WTC11 (cell line): Measurements from ENCODE around the gene ASPHD2. TPM values are rescaled to one million over a fixed set of nuclear protein-coding genes. Genes with fewer than 3 reads are reported as not detected.

Source experiments
- ATAC-seq: fragments of 200-7000 bp; cut with Tn5 transposase; 2 replicates; pipeline ENCODE4 v1.10.0; 2021; ENCODE audit warnings: mild to moderate bottlenecking, moderate library complexity
- CTCF ChIA-PET: fragments of 300-600 bp; sonication (Branson Sonifier 250); formaldehyde crosslinking; loops from one replicate; lab custom pipeline; 2021; ENCODE audit warnings: antibody characterized with exemption; lab: Charles Lee
- POLR2A ChIA-PET: fragments of 350-600 bp; sonication (Branson Sonifier 250); formaldehyde crosslinking; loops from one replicate; lab custom pipeline; 2021; ENCODE audit warnings: antibody characterized with exemption; lab: Charles Lee
- DNase-seq: peaks from one replicate; pipeline ENCODE4 v3.0.0; 2021; ENCODE audit warnings: low spot score
- H3K27ac Mint-ChIP-seq: 2 replicates; pipeline ENCODE4 v1.8.0; 2021; ENCODE audit warnings: mixed read lengths
- H3K27me3 Mint-ChIP-seq: 2 replicates; pipeline ENCODE4 v1.8.0; 2021; ENCODE audit warnings: low read depth, mild to moderate bottlenecking, moderate library complexity, mixed read lengths
- H3K36me3 Mint-ChIP-seq: 2 replicates; pipeline ENCODE4 v1.8.0; 2021; ENCODE audit warnings: mixed read lengths
- H3K4me1 Mint-ChIP-seq: 2 replicates; pipeline ENCODE4 v1.8.0; 2022; ENCODE audit warnings: mixed read lengths
- H3K4me3 Mint-ChIP-seq: 2 replicates; pipeline ENCODE4 v1.8.0; 2021; ENCODE audit warnings: mild to moderate bottlenecking, moderate library complexity, mixed read lengths
- H3K9me3 Mint-ChIP-seq: 2 replicates; pipeline ENCODE4 v1.8.0; 2021; ENCODE audit warnings: mixed read lengths
- GRHL2 ChIP-seq: fragments of 250-450 bp; sonication (Bioruptor Pico); IDR thresholded peaks from 2 replicates; pipeline ENCODE4 v1.8.0; 2022; ENCODE audit warnings: mild to moderate bottlenecking, moderate library complexity; ENCODE audit not compliant: insufficient replicate concordance, severe bottlenecking
- GTF2I ChIP-seq: fragments of 250-450 bp; sonication (Bioruptor Pico); conservative IDR thresholded peaks from 2 replicates; pipeline ENCODE4 v1.4.0; 2021; ENCODE audit warnings: mild to moderate bottlenecking
- JUN ChIP-seq: sonication (generic); formaldehyde crosslinking; IDR thresholded peaks from 2 replicates; pipeline ENCODE4 v1.8.0; 2023; ENCODE audit warnings: mild to moderate bottlenecking, missing genetic modification reagents
- MYBL2 ChIP-seq: sonication (generic); formaldehyde crosslinking; IDR thresholded peaks from 2 replicates; pipeline ENCODE4 v1.8.1; 2023; ENCODE audit warnings: mild to moderate bottlenecking, moderate library complexity, missing genetic modification reagents
- NR3C1 ChIP-seq: sonication (generic); formaldehyde crosslinking; conservative IDR thresholded peaks from 2 replicates; pipeline ENCODE4 v1.8.1; 2023; ENCODE audit warnings: low read depth, mild to moderate bottlenecking, missing genetic modification reagents
- RELA ChIP-seq: sonication (generic); formaldehyde crosslinking; IDR thresholded peaks from 2 replicates; pipeline ENCODE4 v1.8.1; 2022; ENCODE audit warnings: missing genetic modification reagents, mild to moderate bottlenecking, borderline replicate concordance
- SMAD4 ChIP-seq: sonication (generic); formaldehyde crosslinking; IDR thresholded peaks from 2 replicates; pipeline ENCODE4 v1.8.0; 2022; ENCODE audit warnings: mild to moderate bottlenecking, missing genetic modification reagents
- SOX15 ChIP-seq: fragments of 250-450 bp; sonication (Bioruptor Pico); IDR thresholded peaks from 2 replicates; pipeline ENCODE4 v1.9.0; 2021; ENCODE audit warnings: mild to moderate bottlenecking
- ZNF138 ChIP-seq: sonication (generic); formaldehyde crosslinking; conservative IDR thresholded peaks from 2 replicates; pipeline ENCODE4 v1.8.1; 2022; ENCODE audit warnings: mild to moderate bottlenecking, moderate library complexity, missing genetic modification reagents
- ZNF416 ChIP-seq: fragments of 250-450 bp; sonication (Bioruptor Pico); IDR thresholded peaks from 2 replicates; pipeline ENCODE4 v1.9.0; 2021; ENCODE audit warnings: mild to moderate bottlenecking, inconsistent platforms
- total RNA-seq: library from RNA; stranded (reverse); gene quantifications from 3 replicates; pipeline ENCODE4 v1.2.3, GENCODE V29; 2021
- TF ChIP-seq, protein P1 (sequence below): fragments of 250-450 bp; sonication (Bioruptor Pico); conservative IDR thresholded peaks from 2 replicates; pipeline ENCODE4 v1.9.0; 2021; ENCODE audit warnings: mild to moderate bottlenecking
- TF ChIP-seq, protein P2 (sequence below): sonication (generic); formaldehyde crosslinking; IDR thresholded peaks from 2 replicates; pipeline ENCODE4 v1.8.0; 2022; ENCODE audit warnings: mild to moderate bottlenecking, missing genetic modification reagents
- TF ChIP-seq, protein P3 (sequence below): sonication (generic); formaldehyde crosslinking; IDR thresholded peaks from 2 replicates; pipeline ENCODE4 v1.8.1; 2023; ENCODE audit warnings: mild to moderate bottlenecking, missing genetic modification reagents, borderline replicate concordance
- TF ChIP-seq, protein P4 (sequence below): sonication (generic); formaldehyde crosslinking; IDR thresholded peaks from 2 replicates; pipeline ENCODE4 v1.8.1; 2022; ENCODE audit warnings: mild to moderate bottlenecking, missing genetic modification reagents, moderate library complexity, borderline replicate concordance
- TF ChIP-seq, protein P5 (sequence below): sonication (generic); formaldehyde crosslinking; IDR thresholded peaks from 2 replicates; pipeline ENCODE4 v1.8.0; 2022; ENCODE audit warnings: mild to moderate bottlenecking, missing genetic modification reagents

The ASPHD2 gene
- total RNA-seq, 1 experiment from 2014 or later = 7.1 TPM

DNA sequence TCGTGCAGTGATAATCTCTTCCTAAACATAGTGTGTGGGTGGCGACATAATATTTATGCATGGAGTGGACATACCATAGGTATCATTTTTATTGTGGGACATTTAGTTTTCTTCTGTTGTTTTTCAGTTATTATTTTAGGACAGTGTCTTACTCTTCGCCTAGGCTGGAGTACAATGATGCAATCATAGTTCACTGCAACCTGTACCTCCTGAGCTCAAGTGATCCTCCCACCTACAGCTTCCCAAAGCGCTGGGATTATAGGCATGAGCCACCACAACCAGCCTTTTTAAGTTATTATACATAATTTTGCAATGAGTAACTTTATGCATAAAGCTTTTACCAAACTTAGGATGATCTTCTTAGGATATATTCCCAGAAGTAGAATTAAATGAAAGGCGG lies 57.3 kb downstream of the ASPHD2 start (continued):
- TF ChIP-seq, protein P1, sequence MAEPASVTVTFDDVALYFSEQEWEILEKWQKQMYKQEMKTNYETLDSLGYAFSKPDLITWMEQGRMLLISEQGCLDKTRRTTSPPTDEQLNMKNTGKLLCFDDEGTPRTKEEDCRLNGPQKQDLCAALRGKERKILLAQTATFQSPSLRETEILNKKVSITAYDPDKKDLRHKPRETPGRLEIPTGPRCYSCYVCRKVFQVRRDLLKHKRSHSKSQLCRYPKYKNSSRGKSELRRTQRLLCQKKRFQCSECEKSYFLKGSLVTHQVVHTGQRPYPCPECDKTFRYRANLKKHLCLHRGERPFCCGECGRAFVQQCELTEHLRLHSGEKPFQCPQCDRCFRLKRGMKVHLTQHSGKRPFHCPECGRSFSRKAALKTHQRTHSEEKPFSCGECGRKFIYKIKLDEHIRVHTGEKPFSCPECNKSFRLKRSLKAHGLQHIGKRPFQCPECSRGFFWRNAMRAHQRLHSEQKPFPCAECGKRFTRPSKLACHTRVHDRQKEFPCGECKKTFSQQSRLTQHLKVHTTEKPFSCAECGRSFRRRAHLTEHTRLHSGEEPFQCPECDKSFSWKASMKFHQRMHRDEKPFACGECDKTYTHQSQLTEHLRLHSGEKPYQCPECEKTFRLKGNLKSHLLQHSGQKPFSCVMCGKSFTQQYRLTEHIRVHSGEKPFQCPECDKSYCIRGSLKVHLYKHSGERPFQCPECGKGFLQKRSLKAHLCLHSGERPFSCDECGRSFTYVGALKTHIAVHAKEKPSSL (CRISPR knock-in tag) = no peak
- TF ChIP-seq MYBL2 (CRISPR knock-in tag) (no peak), GTF2I (CRISPR knock-in tag) (no peak)

DNA sequence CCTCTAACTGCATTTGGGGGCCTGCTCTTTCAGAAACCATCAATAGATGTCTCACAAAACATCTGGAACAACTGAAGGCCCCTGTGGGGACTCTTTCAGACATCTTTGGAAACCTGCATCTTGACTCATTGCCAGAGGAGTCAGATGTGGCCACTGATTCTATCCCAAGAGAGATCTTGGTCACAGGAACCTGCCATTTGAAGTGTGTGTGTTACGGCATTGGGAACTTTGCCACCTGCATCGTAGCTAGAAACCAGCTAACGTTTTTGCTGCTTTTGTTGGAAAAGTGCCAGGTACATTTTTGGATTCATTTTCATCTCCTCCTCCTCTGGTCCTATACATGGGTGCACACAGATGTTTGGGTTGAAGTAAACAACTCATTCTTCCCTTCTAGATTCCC lies 58.9 kb downstream of the ASPHD2 start:
- Mint-ChIP-seq H3K27me3 (no peaks in the 10 kb centered on the region), H3K36me3 (peaks cover 51% of the 10 kb centered on the region), H3K4me3 (no peak overlapping the region), H3K4me1 (peaks cover 12% of the 10 kb centered on the region), H3K27ac (no peak overlapping the region), H3K9me3 (no peaks in the 10 kb centered on the region)
- CTCF ChIA-PET = no interaction called here
- DNase-seq = no peak
- POLR2A ChIA-PET = no interaction called here
- TF ChIP-seq SMAD4 (CRISPR knock-in tag) (no peak), ZNF416 (CRISPR knock-in tag) (no peak), NR3C1 (CRISPR knock-in tag) (no peak), RELA (CRISPR knock-in tag) (no peak)
- TF ChIP-seq, protein P2, sequence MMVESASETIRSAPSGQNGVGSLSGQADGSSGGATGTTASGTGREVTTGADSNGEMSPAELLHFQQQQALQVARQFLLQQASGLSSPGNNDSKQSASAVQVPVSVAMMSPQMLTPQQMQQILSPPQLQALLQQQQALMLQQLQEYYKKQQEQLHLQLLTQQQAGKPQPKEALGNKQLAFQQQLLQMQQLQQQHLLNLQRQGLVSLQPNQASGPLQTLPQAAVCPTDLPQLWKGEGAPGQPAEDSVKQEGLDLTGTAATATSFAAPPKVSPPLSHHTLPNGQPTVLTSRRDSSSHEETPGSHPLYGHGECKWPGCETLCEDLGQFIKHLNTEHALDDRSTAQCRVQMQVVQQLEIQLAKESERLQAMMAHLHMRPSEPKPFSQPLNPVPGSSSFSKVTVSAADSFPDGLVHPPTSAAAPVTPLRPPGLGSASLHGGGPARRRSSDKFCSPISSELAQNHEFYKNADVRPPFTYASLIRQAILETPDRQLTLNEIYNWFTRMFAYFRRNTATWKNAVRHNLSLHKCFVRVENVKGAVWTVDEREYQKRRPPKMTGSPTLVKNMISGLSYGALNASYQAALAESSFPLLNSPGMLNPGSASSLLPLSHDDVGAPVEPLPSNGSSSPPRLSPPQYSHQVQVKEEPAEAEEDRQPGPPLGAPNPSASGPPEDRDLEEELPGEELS (CRISPR knock-in tag) = no peak
- no peak for ATAC-seq

DNA sequence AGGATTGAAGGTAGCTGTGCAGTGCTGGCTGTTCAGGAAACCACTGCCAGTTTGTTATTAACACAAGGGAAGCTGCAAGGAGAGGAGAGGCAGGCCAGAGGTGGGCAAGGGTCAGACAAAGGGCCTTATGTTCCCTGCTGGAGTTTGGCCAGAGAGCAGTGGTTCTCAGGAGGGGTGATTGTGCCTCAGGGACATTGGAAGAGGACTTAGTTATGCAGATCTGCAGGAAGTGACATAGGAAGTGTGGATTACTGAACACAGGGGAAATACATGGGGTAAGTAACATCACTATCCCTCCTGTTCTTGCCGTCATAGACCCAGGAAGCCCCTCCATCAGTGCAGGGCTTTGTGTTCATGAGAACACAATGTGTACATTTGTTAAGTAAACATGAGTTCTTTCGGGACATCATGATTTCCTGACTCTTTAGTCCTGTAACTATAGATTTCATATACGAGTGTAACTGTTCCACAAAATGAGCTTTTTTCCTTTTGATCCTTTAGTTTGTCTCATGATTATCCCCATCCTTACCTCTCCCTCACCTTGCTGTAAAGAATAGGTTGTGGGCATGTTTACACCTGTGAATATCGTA lies 60.5 kb downstream of the ASPHD2 start:
- ATAC-seq = no peak
- POLR2A ChIA-PET = no interaction called here
- TF ChIP-seq, protein P3, sequence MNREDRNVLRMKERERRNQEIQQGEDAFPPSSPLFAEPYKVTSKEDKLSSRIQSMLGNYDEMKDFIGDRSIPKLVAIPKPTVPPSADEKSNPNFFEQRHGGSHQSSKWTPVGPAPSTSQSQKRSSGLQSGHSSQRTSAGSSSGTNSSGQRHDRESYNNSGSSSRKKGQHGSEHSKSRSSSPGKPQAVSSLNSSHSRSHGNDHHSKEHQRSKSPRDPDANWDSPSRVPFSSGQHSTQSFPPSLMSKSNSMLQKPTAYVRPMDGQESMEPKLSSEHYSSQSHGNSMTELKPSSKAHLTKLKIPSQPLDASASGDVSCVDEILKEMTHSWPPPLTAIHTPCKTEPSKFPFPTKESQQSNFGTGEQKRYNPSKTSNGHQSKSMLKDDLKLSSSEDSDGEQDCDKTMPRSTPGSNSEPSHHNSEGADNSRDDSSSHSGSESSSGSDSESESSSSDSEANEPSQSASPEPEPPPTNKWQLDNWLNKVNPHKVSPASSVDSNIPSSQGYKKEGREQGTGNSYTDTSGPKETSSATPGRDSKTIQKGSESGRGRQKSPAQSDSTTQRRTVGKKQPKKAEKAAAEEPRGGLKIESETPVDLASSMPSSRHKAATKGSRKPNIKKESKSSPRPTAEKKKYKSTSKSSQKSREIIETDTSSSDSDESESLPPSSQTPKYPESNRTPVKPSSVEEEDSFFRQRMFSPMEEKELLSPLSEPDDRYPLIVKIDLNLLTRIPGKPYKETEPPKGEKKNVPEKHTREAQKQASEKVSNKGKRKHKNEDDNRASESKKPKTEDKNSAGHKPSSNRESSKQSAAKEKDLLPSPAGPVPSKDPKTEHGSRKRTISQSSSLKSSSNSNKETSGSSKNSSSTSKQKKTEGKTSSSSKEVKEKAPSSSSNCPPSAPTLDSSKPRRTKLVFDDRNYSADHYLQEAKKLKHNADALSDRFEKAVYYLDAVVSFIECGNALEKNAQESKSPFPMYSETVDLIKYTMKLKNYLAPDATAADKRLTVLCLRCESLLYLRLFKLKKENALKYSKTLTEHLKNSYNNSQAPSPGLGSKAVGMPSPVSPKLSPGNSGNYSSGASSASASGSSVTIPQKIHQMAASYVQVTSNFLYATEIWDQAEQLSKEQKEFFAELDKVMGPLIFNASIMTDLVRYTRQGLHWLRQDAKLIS = no peak
- TF ChIP-seq, protein P4, sequence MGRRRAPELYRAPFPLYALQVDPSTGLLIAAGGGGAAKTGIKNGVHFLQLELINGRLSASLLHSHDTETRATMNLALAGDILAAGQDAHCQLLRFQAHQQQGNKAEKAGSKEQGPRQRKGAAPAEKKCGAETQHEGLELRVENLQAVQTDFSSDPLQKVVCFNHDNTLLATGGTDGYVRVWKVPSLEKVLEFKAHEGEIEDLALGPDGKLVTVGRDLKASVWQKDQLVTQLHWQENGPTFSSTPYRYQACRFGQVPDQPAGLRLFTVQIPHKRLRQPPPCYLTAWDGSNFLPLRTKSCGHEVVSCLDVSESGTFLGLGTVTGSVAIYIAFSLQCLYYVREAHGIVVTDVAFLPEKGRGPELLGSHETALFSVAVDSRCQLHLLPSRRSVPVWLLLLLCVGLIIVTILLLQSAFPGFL (CRISPR knock-in tag) = no peak
- TF ChIP-seq JUN (CRISPR knock-in tag) (no peak), SOX15 (CRISPR knock-in tag) (no peak), GRHL2 (CRISPR knock-in tag) (no peak), ZNF138 (no peak)
- TF ChIP-seq, protein P2 (CRISPR knock-in tag) = no peak
- TF ChIP-seq, protein P5, sequence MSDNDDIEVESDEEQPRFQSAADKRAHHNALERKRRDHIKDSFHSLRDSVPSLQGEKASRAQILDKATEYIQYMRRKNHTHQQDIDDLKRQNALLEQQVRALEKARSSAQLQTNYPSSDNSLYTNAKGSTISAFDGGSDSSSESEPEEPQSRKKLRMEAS = no peak
- peaks cover 64% of the 10 kb centered on the region for H3K36me3 Mint-ChIP-seq
- peaks cover 7% of the 10 kb centered on the region for H3K4me1 Mint-ChIP-seq
- H3K4me3 Mint-ChIP-seq = no peak overlapping the region
- CTCF ChIA-PET = no interaction called here
- H3K27ac Mint-ChIP-seq = no peak overlapping the region; the same call in 1 of the 2 replicates
- no peak for DNase-seq
- no peaks in the 10 kb centered on the region for H3K27me3 Mint-ChIP-seq
- no peaks in the 10 kb centered on the region for H3K9me3 Mint-ChIP-seq
